HepG2 (cell line): Measurements from ENCODE around the gene PRB3. TPM values are rescaled to one million over a fixed set of nuclear protein-coding genes. Genes with fewer than 3 reads are reported as not detected.

Source experiments
- ATAC-seq: fragments of 200-7000 bp; cut with Tn5 transposase; 3 replicates; pipeline ENCODE4 v1.9.1; 2020; ENCODE audit warnings: mild to moderate bottlenecking, moderate library complexity
- BruUV-seq: library from RNA; stranded (reverse); fragments of 400-500 nt; replicated peaks from 2 replicates; lab custom pipeline; 2021; lab: Mats Ljungman, UMichigan
- CTCF ChIA-PET: fragments of 300-600 bp; formaldehyde crosslinking; extraction: SDS; loops from one replicate; lab custom pipeline; 2021; ENCODE audit warnings: low total read pairs, inconsistent platforms, low intra/inter-chr PET ratio; lab: Yijun Ruan, JAX
- POLR2A ChIA-PET: fragments of 350-600 bp; sonication (Branson Sonifier 250); formaldehyde crosslinking; loops from one replicate; lab custom pipeline; 2020; ENCODE audit warnings: antibody characterized with exemption, inconsistent platforms; lab: Yijun Ruan, JAX
- DNase-seq: peaks from one replicate; pipeline ENCODE4 v3.0.0-alpha.2; 2015; ENCODE audit warnings: low spot score
- FAIRE-seq: peaks from 3 replicates; lab custom pipeline; 2011; peaks lifted over from hg19 to GRCh38; lab: Jason Lieb, UNC
- H2AFZ ChIP-seq: one replicate; pipeline ENCODE4 v1.6.1; 2011; ENCODE audit warnings: low read length, inconsistent platforms
- H3K27ac ChIP-seq: fragments of 300-600 bp; 3 replicates; pipeline ENCODE4 v1.8.0; 2011; ENCODE audit warnings: mixed run types, mild to moderate bottlenecking, mixed read lengths, low read length, inconsistent platforms; ENCODE audit not compliant: insufficient read depth; ENCODE audit errors: extremely low read length
- H3K27me3 ChIP-seq, 2 experiments: fragments of 200-600 bp in 1 of 2; 2 replicates in 1 of 2; 3 replicates in 1 of 2; pipeline versions ENCODE4 v1.6.0 to v1.8.0; 2011; ENCODE audit warnings: low read length in 2 of 2, mild to moderate bottlenecking in 2 of 2, moderate library complexity in 2 of 2, inconsistent platforms in 1 of 2; ENCODE audit not compliant: insufficient read depth in 2 of 2, control insufficient read depth in 1 of 2
- H3K36me3 ChIP-seq, 2 experiments: fragments of 200-600 bp in 1 of 2; replicated peaks in 1 of 2; 2 replicates in 1 of 2; 3 replicates in 1 of 2; pipeline versions ENCODE4 v1.5.1 to v1.8.0; 2011; ENCODE audit warnings: low read length in 2 of 2, inconsistent platforms in 1 of 2; ENCODE audit not compliant: insufficient read depth in 2 of 2, control insufficient read depth in 1 of 2
- H3K4me1 ChIP-seq: 2 replicates; pipeline ENCODE4 v1.5.1; 2012; ENCODE audit warnings: low read length, inconsistent platforms; ENCODE audit not compliant: insufficient read depth
- H3K4me2 ChIP-seq: 2 replicates; pipeline ENCODE4 v1.6.0; 2011; ENCODE audit warnings: low read depth, low read length, inconsistent platforms
- H3K4me3 ChIP-seq, 3 experiments: fragments of 200-600 bp in 1 of 3; sonication (generic), shearing (Covaris generic) in 1 of 3; replicated peaks in 1 of 3; 2 replicates each; pipeline ENCODE4 v1.5.1; 2011 to 2016; ENCODE audit warnings: low read length in 3 of 3, inconsistent platforms in 2 of 3, low read depth in 2 of 3, mild to moderate bottlenecking in 2 of 3, control low read depth in 1 of 3, mixed read lengths in 1 of 3; ENCODE audit not compliant: insufficient read depth in 1 of 3
- H3K79me2 ChIP-seq: one replicate; pipeline ENCODE4 v1.6.1; 2011; ENCODE audit warnings: low read length, inconsistent platforms; ENCODE audit not compliant: insufficient read depth
- H3K9ac ChIP-seq: 2 replicates; pipeline ENCODE4 v1.6.0; 2011; ENCODE audit warnings: mild to moderate bottlenecking, low read depth, low read length, inconsistent platforms; ENCODE audit not compliant: insufficient read depth
- H3K9me3 ChIP-seq: 2 replicates; pipeline ENCODE4 v1.5.1; 2012; ENCODE audit warnings: mild to moderate bottlenecking, low read length
- H4K20me1 ChIP-seq: 2 replicates; pipeline ENCODE4 v1.6.0; 2011; ENCODE audit warnings: inconsistent platforms, mild to moderate bottlenecking, low read length, moderate library complexity; ENCODE audit not compliant: insufficient read depth
- FOSL2 ChIP-seq: sonication (generic); formaldehyde crosslinking; IDR thresholded peaks from 2 replicates; pipeline ENCODE4 v1.4.0; 2020; ENCODE audit warnings: missing genetic modification reagents
- FOXK2 ChIP-seq: fragments of 450-650 bp; IDR thresholded peaks from 2 replicates; pipeline ENCODE4 v1.6.1; 2016
- KDM4B ChIP-seq: sonication (generic); formaldehyde crosslinking; IDR thresholded peaks from 2 replicates; pipeline ENCODE4 v1.4.0; 2020; ENCODE audit warnings: missing genetic modification reagents
- MAFF ChIP-seq: IDR thresholded peaks from 2 replicates; pipeline ENCODE4 v1.6.1; 2011; ENCODE audit warnings: low read depth, low read length, improper control_type of control experiment
- NBN ChIP-seq: fragments of 450-650 bp; conservative IDR thresholded peaks from 2 replicates; pipeline ENCODE4 v1.6.1; 2017
- PHF5A ChIP-seq: IDR thresholded peaks from one replicate; pipeline ENCODE4 v1.6.1; 2018; ENCODE audit warnings: low read depth, missing genetic modification reagents; ENCODE audit not compliant: unreplicated experiment
- RAD21 ChIP-seq: fragments of 450-650 bp; formaldehyde crosslinking; IDR thresholded peaks from 2 replicates; pipeline ENCODE4 v1.5.0; 2020; ENCODE audit warnings: mild to moderate bottlenecking
- SIX1 ChIP-seq: sonication (generic); formaldehyde crosslinking; IDR thresholded peaks from 2 replicates; pipeline ENCODE4 v1.4.0; 2020; ENCODE audit warnings: missing genetic modification reagents, borderline replicate concordance
- TARDBP ChIP-seq: sonication (generic); formaldehyde crosslinking; IDR thresholded peaks from 2 replicates; pipeline ENCODE4 v1.8.0; 2022; ENCODE audit warnings: mild to moderate bottlenecking, missing genetic modification reagents
- TRIM24 ChIP-seq: sonication (generic); formaldehyde crosslinking; IDR thresholded peaks from 2 replicates; pipeline ENCODE4 v1.8.0; 2022; ENCODE audit warnings: mild to moderate bottlenecking, missing genetic modification reagents
- ZFP37 ChIP-seq: sonication (generic); formaldehyde crosslinking; IDR thresholded peaks from 2 replicates; pipeline ENCODE4 v1.4.0; 2020; ENCODE audit warnings: missing genetic modification reagents, borderline replicate concordance
- ZNF121 ChIP-seq: sonication (generic); formaldehyde crosslinking; IDR thresholded peaks from 2 replicates; pipeline ENCODE4 v1.5.0; 2020; ENCODE audit warnings: mild to moderate bottlenecking, missing genetic modification reagents
- ZNF160 ChIP-seq: sonication (generic); formaldehyde crosslinking; IDR thresholded peaks from 2 replicates; pipeline ENCODE4 v1.8.0; 2022; ENCODE audit warnings: mild to moderate bottlenecking, inconsistent platforms, missing genetic modification reagents
- ZNF263 ChIP-seq: sonication (generic); formaldehyde crosslinking; IDR thresholded peaks from 2 replicates; pipeline ENCODE4 v1.4.0; 2020; ENCODE audit warnings: missing genetic modification reagents
- ZNF775 ChIP-seq: sonication (generic); formaldehyde crosslinking; IDR thresholded peaks from 2 replicates; pipeline ENCODE4 v1.4.0; 2020; ENCODE audit warnings: missing genetic modification reagents, mild to moderate bottlenecking, moderate library complexity, borderline replicate concordance
- WGBS: methylation state at CpG from one replicate; pipeline ENCODE4 v1.1.6; 2017; ENCODE audit warnings: low lambda C conversion rate; 5-methylcytosine and 5-hydroxymethylcytosine counted together
- in situ Hi-C: cut with HindIII; loops from 2 replicates; pipeline ENCODE4 v1.10.0; 2017; ENCODE audit warnings: low pct_unique_long_range_greater_than_20kb; ENCODE audit not compliant: extremely low pct_ligation_motif_present
- intact Hi-C: fragments of 100-400 bp; cut with micrococcal nuclease; formaldehyde crosslinking; loops from one replicate; pipeline ENCODE4 v1.10.0; 2022; ENCODE audit not compliant: unreplicated experiment
- polyA plus RNA-seq, 8 experiments: library from polyadenylated mRNA; depleted of rRNA in 3 of 8; stranded (reverse) in 7 of 8; unstranded in 1 of 8; fragments of >200 nt; fragmentation: Illumina TruSeq in 4 of 8; extraction: Trizol in 4 of 8; gene quantifications; 2 replicates each; pipeline versions ENCODE4 v1.2.1 to v1.2.3, GENCODE V29; 2011 to 2016; ENCODE audit warnings: low read depth in 4 of 8, missing spikeins in 1 of 8, mixed read lengths in 1 of 8; ENCODE audit not compliant: insufficient read depth in 1 of 8
- total RNA-seq, 5 experiments: library from RNA; depleted of rRNA; stranded (reverse); fragments of >200 nt; fragmentation: Illumina TruSeq; extraction: Trizol; gene quantifications; 2 replicates each; pipeline ENCODE4 v1.2.3, GENCODE V29; 2016; ENCODE audit warnings: low read depth in 1 of 5
- TF ChIP-seq, protein P1 (sequence below): sonication (generic); formaldehyde crosslinking; IDR thresholded peaks from 2 replicates; pipeline ENCODE4 v1.5.0; 2020; ENCODE audit warnings: mild to moderate bottlenecking, missing genetic modification reagents

Gene PRB3
- total and polyA plus RNA-seq, 2 of the 13 experiments (the other 11 are each of a cell fraction or from before 2014, with no cell fraction given) = not detected

DNA sequence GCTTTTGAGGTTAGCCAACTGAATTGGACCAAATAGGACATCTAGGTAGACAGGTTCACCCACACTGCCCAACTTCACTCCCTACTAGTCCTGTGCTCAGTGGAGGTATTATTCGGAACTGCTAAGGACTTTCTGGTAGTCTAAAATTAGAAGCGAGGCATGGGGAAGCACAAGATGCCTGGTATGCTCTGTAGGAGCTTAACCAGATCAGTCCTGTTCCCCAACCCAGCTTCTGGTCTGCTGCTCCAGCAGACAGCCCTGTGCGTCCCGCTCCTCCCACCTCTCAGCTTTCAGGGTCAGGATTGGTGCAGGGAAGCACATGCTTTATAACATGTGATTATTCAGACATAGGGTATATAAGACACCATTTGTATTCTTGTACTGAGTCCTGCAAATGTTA lies 31.2 kb downstream of the PRB3 start:
- Histone ChIP-seq H3K9ac (no peak overlapping the region), H2AFZ (no peak overlapping the region), H3K79me2 (no peaks in the 10 kb centered on the region), H3K9me3 (no peaks in the 10 kb centered on the region), H3K4me1 (0 out of 2 replicates have a peak, but pooled peaks cover 5% of the 10 kb centered on the region), H4K20me1 (no peaks in the 10 kb centered on the region), H3K4me3 (no peak overlapping the region), H3K27me3 (no peaks in the 10 kb centered on the region), H3K36me3 (no peaks in the 10 kb centered on the region), H3K27ac (no peak overlapping the region), H3K4me2 (no peak overlapping the region)
- ATAC-seq (no peak), FAIRE-seq (no peak), DNase-seq (no peak)
- TF ChIP-seq PHF5A (CRISPR knock-in tag) (no peak), ZNF160 (CRISPR knock-in tag) (no peak), ZNF121 (CRISPR knock-in tag) (no peak), SIX1 (no peak)
- intact Hi-C loops (no loop called here), in situ Hi-C loops (no loop called here)
- BruUV-seq = no TSS peak
- 2% methylated on average over 4 of the region's 4 CpGs for WGBS
- CTCF ChIA-PET = no interaction called here
- POLR2A ChIA-PET = no interaction called here

DNA sequence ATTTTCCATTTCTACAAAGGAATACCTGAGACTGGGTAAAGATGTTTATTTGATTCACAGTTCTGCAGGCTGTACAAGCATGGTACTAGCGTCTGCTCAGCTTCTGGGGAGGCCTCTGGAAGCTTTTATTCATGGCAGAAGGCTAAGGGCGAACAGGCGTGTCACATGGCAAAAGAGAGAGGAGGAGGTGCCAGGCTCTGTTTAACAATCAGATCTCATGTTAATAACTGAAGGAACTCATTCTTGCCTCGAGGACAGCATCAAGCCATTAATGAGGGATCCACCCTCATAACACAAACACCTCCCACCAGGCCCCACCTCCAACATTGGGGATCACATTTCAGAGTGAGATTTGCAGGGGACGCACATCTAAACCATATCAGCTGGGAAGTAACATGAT lies 36.0 kb downstream of the PRB3 start:
- POLR2A ChIA-PET = no interaction called here
- H3K4me1 ChIP-seq = no peaks in the 10 kb centered on the region
- FAIRE-seq (no peak), ATAC-seq (no peak), DNase-seq (no peak)
- in situ Hi-C loops (no loop called here), intact Hi-C loops (no loop called here)
- H3K79me2 ChIP-seq = no peaks in the 10 kb centered on the region
- no peak overlapping the region for H3K9ac ChIP-seq
- no peaks in the 10 kb centered on the region for H3K27me3 ChIP-seq
- no peak overlapping the region for H3K4me3 ChIP-seq
- H3K9me3 ChIP-seq = no peaks in the 10 kb centered on the region
- no peaks in the 10 kb centered on the region for H4K20me1 ChIP-seq
- no peak for TF ChIP-seq RAD21 (CRISPR knock-in tag)
- TF ChIP-seq FOXK2 = no peak
- TF ChIP-seq ZNF775 (CRISPR knock-in tag) = no peak
- no peak for TF ChIP-seq ZFP37 (CRISPR knock-in tag)
- TF ChIP-seq MAFF = no peak
- no peak for TF ChIP-seq TRIM24
- TF ChIP-seq TARDBP (CRISPR knock-in tag) = no peak
- TF ChIP-seq ZNF263 = no peak
- no peak for TF ChIP-seq FOSL2 (CRISPR knock-in tag)
- no peak for TF ChIP-seq NBN
- TF ChIP-seq, protein P1, sequence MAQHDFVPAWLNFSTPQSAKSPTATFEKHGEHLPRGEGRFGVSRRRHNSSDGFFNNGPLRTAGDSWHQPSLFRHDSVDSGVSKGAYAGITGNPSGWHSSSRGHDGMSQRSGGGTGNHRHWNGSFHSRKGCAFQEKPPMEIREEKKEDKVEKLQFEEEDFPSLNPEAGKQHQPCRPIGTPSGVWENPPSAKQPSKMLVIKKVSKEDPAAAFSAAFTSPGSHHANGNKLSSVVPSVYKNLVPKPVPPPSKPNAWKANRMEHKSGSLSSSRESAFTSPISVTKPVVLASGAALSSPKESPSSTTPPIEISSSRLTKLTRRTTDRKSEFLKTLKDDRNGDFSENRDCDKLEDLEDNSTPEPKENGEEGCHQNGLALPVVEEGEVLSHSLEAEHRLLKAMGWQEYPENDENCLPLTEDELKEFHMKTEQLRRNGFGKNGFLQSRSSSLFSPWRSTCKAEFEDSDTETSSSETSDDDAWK (CRISPR knock-in tag) = no peak
- no peak for TF ChIP-seq KDM4B
- no TSS peak for BruUV-seq
- CTCF ChIA-PET = interaction anchor here (3.5 kb wide), 1 partner anchor 253 kb away, joined by 9 read pairs; no protein-coding TSS in a partner anchor
- H2AFZ ChIP-seq = no peak overlapping the region
- 27% methylated on average over 5 of the region's 5 CpGs for WGBS
- no peak overlapping the region for H3K27ac ChIP-seq
- H3K4me2 ChIP-seq = no peak overlapping the region
- no peaks in the 10 kb centered on the region for H3K36me3 ChIP-seq
